HG02973 (cell line): Measurements from ENCODE around the gene CSNK2A1.
A peak's percentile ranks its signal among the peaks of the same experiment; 100 is the strongest.
"Not testable (repeated sequence)": the region's sequence is repeated elsewhere in the genome, so short reads cannot be mapped to it uniquely, and the experiment has no call there.

Source experiments
- ATAC-seq: cut with Tn5 transposase; IDR thresholded peaks from one replicate; pipeline ENCODE4 v1.9.1; 2021; ENCODE audit warnings: moderate library complexity; ENCODE audit not compliant: unreplicated experiment

Gene CSNK2A1

DNA sequence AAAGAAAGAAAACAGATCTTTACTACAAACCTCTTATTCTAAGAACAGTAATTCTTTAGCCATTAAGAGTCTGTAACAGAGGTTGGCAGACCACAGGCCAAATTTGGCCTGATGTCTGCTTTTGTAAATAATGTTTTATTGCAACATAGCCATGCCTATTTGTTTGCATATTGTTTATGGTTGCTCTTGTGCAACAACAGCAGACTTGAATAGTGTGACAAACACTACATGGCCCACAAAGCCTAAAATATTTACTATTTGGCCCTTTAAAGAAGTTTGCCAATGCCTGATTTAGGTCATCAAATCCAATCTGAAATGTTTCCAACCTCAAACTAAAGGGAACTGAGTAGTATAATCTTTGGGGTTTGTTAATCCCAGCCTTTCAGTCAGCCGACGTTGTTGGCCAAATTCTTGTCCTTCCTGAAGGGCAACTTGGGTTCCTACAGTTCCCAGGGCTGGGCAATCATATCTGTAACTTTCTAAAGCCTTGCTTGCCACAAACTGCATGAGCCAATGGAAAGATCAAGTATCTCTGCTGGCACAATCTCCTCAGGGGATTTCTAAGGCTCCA, 47.4 kb downstream of the CSNK2A1 start:
- no peak for ATAC-seq

DNA sequence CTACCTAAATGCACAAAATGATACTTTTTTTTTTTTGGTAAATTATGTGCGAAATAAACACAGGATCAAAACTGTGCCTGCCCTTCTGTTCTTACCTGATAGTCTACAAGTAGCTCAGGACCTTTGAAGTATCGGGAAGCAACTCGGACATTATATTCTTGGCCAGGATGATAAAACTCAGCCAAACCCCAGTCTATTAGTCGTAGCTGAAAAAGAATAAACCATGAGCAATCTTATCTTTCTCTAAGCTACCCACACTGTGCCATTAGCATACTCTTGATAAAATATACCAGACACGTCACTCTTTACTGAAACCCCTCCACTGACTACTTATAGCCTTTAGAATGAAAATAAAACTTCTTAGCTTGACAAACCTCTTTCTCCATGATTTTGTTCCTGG, 51.4 kb downstream of the CSNK2A1 start:
- ATAC-seq: no peak

DNA sequence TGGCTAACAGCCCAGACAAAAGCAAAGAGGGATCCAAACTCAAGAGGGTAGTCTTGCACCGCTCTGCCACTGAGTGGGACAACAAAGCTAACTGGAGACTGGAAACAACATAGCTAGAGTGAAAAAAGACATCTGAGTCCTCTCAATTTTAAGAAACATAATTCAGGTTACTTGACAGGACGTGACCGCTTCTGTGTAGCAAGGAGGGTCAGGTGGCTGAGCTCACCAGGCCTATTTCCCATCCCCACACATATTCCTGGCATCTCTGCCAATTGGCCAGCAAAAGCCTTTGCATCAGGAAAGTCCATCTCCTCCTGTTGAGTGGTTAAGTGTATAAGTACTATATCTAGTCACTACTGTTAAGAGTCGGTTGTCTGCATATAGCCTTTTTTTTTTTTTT, 55.9 kb downstream of the CSNK2A1 start:
- no peak for ATAC-seq

DNA sequence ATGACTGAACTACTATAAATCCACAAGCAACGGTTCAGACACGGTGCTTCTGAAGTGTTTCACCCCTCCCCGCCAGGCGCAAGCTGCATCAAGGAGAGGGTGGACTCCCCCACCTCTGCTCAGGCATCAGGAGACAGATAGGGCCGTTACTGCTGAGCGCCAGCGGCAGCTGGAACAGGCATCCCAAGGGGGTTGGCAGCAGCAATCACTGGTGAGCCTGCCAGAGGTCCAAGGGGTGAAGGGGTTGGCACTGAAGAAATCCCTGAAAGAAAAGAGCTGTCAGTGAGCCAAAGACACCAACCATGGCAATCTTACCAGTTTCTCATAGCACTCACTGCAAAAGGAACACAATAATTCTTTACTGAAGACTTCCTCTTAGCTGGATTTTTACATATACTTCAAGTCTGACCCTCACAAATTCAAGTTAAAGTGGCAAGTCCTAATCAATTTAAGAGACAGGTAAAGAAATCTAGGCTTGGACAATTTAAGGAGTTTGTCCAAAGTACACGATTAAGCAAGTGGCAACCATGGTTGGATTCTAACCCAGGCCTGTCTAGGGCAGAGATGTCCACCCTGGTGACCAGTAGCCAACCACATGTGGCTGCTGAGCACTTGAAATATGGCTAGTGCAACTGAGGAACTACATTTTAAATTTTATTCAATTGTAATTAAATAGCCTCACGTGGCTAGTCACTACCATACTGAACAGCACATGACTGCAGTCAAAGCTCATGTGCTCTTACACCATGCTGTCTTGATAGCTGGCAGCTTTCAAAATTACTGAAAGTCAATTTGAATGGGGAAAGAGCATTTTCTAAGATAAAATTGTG, 59.6 kb downstream of the CSNK2A1 start:
- ATAC-seq: no peak

DNA sequence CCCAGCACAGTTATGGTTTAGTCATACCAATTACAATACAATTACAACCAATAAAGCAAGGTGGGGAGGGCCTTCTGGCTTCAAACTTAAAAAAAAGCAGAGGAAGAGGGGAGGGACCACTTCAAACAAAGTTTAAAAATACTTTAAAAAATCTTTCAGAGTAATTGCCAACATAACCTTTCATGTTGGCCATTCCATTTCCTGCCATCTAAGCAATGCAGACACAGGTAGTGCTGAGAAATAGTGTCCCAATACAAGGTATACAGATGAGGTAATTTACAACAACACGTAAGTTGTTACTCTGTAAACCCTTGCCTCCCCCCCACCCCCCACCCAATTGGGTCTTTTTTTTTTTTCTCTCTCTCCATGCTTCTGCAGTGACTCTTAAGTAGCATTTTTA, 62.4 kb downstream of the CSNK2A1 start:
- ATAC-seq: no peak

DNA sequence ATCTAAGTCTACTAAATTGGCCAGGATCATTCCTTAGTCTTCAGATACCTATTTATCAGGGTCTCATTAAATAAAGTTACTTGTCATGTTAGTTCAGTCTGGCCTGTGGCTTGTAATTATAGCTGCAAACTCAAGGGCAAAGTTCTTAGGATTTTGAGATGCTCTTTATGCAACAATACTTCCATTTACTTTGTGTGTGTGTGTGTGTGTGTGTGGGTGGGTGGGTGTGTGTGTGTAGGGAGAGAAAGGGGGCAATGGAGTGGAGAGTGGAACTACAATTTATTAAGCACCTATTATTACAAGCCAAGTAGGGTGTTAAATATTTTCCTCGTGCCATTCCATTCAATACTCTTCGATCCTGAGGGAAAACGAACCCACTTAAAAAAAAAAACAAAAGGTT, 63.5 kb downstream of the CSNK2A1 start:
- no peak for ATAC-seq

DNA sequence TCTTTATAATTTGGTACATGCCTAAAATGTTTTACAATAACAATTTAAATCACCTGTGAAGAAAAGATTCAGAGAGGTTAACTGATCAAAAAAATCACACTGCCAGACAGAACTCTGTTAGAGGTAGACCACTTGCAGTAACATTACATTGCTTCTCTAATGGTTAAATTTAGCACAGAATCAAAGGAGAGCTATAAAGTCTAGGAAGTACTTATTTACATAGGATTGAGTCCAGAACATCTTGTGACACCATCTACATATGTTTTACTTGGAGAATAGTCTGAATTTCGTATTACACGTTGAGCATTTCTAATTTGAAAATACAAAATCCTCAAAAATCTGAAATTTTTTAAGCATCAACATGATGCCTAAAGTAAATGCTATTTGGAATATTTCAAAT, 64.1 kb downstream of the CSNK2A1 start:
- no peak for ATAC-seq

DNA sequence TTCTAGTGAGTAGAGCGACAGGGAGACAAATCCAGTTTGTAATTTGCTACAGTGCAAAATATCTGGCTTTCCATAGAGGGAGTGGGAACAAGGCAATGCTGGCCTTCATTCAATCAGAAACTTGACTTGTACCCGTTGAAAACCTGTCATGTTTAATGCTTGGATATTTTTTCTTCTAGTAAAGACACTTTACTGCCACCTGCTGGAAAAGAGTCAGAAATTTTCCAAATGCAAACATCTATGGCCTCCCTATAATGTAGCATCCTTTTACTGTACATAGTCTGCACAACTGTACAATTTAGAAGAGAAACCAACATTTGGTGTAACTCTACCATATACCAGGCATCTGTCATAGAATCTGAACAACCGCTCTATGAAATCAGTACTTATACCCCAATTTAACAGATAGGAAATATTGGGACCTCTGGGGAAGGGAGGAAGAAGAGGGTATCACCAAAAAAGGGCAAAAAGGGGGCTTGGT, 64.6 kb downstream of the CSNK2A1 start:
- no peak for ATAC-seq

DNA sequence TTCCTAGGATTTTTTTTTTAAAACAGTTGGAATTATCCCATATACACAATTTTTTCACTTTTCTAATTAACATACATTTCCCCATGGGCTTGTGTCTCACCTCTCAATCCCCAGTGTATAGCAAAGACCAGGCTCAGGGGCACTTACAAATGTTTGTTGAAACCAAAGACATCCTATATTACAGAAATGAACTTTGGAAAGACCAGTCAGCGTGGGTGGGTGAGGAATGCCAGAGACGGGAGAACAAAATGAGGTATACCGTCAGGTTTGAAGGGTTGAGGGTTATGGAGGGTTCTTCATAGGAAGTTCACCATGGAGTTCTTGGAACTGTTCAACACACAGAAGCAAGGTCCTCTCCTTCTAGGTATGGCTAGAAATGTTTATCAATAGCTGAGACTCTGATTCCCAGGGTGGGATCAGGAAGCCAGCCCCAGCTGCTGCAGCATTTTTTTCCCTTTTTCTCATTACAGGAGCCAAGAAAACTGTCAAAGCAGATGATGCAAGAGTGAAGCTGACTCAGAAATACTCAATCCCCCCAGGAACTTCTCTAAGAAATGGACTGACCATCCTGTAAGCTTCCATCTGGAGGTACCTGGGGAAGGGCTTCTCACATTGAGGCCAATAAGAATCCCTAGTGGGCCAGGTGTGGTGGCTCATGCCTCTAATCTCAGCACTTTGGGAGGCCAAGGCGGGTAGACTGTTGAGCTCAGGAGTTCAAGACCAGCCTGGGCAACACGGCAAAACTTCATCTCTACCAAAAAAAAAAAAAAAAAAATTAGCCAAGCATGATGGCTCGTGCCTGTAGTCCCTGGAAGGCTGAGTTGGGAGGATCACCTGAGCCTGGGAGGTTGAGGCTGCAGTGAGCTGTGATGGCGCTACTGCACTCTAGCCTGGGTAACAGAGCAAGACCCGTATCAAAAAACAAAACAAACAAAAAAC, 65.3 kb downstream of the CSNK2A1 start:
- ATAC-seq: no peak

DNA sequence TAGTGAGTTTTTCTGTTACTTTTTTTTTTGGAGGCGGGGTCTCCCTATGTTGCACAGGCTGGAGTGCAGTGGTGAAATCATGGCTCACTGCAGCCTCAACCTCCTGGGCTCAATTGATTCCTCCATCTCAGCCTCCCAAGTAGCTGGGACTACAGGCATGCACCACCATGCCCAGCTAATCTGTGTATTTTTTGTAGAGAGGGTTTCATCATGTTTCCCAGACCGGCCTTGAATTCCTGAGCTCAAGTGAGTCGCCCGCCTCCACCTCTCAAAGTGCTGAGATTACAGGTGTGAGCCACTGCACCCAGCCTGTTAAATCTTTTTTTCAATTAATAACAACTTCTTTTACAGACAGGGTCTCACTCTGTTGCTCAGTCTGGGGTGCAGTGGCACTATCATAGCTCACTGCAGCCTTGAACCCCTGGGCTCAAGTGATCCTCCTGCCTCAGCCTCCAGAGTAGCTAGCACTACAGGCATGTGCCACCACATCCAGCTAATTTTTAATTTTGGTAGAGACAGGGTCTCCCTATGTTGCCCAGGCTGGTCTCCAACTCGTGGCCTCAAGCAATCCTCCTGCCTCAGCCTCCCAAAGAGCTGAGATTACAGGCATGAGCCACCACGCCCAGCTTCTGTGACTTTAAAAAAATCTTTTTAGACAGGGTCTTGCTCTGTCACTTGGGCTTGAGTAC, 66.9 kb downstream of the CSNK2A1 start:
- ATAC-seq: not testable (repeated sequence)

DNA sequence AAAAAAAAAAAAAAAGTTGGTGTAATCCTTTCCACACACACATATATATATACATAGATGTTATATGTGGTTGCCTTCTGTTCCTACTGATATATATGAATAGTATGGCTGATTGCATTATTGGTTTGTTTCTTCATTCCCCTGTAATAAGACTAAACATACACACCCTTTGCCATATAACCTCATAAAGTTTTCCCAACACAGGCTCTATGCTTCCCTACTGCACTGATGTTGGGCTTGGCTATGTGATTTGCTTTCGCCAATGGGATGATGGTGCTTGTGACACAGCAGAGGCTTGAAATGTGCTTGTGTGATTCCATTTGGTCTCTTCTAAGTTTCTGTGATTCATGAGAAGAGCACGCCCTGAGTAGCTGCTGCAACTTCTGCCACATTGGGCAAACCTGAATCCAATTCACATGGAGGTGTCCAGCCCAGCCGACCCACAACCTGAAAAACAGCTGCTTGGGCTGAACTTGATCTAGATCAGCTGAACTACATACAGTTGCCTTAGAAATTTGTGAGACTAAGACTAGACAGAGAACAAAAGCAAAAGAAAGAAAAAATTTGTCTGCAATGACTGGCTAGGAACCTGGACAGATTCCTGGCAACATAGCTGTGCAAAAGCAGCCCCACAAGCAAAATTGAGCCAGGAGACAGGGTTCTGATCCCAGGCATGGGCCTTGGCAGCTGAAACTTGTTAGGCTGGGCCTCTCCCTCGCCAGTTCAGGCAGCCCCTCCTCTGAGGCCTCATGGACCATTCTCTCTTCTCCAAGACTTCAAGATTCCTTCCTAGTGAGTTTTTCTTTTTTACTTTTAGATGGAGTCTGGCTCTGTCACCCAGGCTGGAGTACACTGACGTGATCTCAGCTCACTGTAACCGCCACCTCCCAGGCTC, 67.9 kb downstream of the CSNK2A1 start:
- ATAC-seq: no peak

DNA sequence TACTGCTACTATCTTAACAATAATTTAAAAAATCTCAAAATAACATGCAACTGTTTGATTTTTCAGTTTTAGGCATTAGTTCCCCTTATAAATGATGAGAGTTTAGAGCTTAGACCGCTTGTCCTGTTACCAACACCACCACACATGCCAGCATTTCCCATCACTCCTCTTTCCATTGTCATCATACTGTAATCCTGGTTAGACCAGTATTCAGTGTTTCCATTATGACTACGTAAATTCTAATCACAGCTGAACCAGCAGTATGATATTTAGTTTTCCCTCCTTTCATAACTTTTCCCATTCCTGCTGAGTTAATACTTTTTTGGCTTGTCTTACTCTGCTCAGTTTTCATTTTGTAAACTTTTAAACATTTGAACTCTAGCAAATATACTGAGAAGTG, 69.0 kb downstream of the CSNK2A1 start:
- ATAC-seq: no peak

DNA sequence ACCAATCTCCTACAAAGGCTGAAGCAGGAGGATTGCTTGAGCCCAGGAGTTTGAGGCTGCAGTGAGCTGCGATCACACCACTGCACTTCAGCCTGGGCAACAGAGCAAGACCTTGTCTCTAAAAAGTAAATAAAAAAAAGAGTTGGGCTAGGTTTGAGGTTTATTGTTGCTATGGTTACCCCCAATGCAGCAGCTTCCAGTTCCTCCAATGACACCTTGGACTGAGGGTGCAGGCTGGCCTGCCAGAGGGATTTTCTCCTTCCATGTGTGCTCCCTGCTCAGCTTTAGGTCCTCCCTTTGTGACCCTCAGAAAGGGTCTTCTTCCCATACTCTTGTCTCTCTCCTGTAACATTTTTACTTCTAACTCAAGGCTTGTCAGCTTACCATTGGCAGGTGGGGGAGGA, 70.7 kb downstream of the CSNK2A1 start:
- no peak for ATAC-seq

DNA sequence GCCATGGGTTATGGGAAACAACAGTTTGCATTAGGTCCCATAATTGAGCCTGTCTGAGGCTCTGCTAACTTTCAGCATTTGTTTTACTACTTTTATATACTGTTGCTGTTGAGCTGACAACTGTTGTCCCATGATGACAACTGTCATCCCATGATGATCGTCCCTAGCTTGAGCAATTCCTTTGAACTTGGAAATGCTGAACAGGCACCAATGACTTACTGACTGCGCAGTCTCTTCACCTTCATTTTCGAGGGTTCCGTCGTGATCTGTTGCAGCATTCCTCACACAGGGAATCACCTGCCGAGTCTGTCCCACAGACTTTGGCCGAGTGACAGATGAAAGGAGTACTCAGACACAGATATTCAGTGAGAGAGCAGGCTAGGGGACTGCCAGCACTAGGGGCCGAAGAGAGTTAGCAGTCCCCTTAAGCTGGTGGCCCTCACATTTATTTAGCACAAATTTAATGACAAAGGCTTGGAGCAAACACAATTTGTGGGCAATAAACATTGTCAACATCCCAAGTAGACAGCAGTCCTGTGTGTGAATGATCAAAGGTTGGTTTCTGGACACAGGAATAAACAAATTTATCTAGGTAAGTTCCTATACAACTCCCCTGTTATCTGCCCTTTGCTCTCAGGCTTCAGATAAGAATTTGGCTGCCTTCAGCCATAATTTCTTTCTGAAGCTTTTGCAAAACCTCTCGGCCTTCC, 71.3 kb downstream of the CSNK2A1 start:
- no peak for ATAC-seq

DNA sequence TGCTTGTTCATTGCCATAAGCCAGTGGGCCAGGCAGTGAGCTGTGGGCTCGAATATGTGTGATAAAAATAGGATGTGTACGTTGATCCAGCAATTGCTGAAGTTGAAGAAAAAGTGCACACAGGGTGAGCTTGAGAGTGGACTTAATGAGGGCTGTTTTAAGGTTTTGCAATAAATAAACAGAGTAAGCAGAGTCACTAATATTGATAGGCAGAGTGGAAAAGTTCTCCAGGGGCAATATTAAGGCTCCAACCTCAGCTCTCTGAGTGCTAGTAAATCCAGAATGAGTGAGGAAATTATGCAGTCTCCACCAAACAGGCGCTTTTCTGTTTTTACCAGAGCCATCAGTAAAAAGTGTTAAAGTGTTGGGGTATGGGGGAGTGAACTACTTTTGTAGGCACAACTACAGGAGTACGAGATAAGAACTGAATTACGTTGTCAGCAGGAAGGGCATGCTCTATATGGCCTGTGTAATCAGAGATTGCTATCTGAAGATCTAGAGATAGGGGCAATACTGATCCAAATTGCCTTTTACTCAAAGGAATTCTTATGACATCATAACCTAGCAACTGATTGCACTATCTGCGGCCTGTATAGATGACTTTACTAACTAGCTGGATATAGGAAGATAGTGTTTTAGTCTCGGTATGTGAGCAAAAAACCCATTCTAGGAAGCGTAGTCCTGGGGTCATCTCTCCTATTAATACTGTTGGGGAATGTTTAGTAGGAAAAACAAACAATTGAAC, 73.7 kb downstream of the CSNK2A1 start:
- no peak for ATAC-seq

DNA sequence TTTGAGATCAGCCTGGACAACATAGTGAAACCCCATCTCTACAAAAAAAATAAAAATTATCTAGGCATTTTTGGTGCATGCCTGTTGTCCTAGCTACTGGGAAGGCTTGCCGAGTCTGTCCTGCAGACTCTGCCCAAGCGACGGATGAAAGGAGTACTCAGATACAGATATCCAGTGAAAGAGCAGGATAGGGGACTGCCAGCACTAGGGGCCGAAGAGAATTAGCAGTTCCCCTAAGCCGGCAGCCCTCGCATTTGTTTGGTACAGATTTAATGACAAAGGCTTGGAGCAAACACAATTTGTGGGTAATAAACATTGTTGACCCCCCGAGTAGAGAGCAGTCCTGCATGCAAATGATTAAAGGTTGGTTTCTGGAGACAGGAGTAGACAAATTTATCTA, 75.8 kb downstream of the CSNK2A1 start:
- ATAC-seq: no peak

DNA sequence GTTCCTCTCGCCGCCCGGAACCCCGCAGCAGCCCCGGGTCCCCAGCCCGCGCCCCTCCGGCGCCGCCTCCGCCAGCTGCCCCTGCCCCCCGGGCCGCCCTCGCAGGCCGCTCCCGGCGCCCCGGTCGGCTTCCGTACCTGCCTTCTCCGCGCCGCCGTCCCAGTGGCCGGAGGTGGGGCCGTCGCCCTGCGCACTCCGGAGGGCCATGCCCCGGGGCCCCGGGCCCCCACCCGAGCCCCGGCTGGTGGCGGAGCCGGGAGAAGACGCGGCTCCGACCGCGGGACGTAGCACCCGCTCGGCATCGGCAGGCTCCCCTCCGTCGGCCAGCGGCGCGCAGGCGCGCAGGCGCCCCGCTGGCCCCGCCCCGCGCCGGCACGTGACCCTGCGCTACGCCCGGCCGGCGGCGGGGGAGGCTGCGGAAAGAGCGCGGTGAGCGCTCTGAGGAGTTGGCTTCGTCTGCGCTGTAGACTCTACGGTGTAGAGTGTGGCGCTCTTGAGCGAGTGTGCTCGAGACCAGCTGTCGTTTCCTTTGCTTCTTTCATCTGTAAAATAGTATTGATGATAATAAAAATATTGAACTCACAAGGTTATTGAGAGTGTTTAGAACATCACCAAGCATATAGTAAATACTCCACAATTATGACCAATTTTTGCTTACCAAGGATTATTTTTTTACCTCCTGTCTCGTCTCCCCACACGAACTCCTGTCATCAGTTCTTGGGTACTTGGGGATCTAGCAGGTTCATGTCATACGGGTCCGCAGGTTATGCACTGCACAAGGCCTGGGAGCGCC, 81.2 kb downstream of the CSNK2A1 start, which contains the start of gene TBC1D20:
TSS of gene TBC1D20 (minus strand) at position 335 of the 793 bp plus-strand sequence. CDS start at position 207, 128 bp downstream.
- ATAC-seq: peak; percentile 93
